ENCODE measurements around the gene ITGB6. TPM values are rescaled to one million over a fixed set of nuclear protein-coding genes. Genes with fewer than 3 reads are reported as not detected.

ITGB6 gene
- total and polyA plus RNA-seq, 2 of the 8 experiments (the other 6 are each of a cell fraction or from before 2014, with no cell fraction given), result not detected

GRCh38 chr2:160114020-160114419 lies 86.1 kb downstream of the ITGB6 start:
- Histone ChIP-seq H3K79me2 (ENCODE audit: control insufficient read depth in 1 of 2, insufficient read depth in 2 of 2, low read length in 2 of 2) (no peaks in the 10 kb centered on the region), H3K79me1 (ENCODE audit: low read depth, low read length) (no peaks in the 10 kb centered on the region), H4K20me1 (replicated peaks in 1 of 2; ENCODE audit: control insufficient read depth in 1 of 2, insufficient read depth in 2 of 2, low read length in 2 of 2) (no peaks in the 10 kb centered on the region), H3K36me3 (ENCODE audit: control insufficient read depth in 2 of 4, insufficient read depth in 4 of 4, low read length in 3 of 4) (no peaks in the 10 kb centered on the region), H2BK12ac (ENCODE audit: low read depth, low read length) (no peak overlapping the region), H4K8ac (ENCODE audit: extremely low read depth, insufficient read depth, low read length) (no peak overlapping the region), H2BK120ac (replicated peaks; ENCODE audit: low read depth, low read length) (no peak overlapping the region), H3K27me3 (replicated peaks in 1 of 4; ENCODE audit: control insufficient read depth in 3 of 4, extremely low read depth in 1 of 4, insufficient read depth in 3 of 4, low read length in 3 of 4) (no peaks in the 10 kb centered on the region), H4K91ac (replicated peaks; ENCODE audit: insufficient read length, low read length) (no peak overlapping the region), H2BK20ac (ENCODE audit: low read length) (no peak overlapping the region), H3K23ac (ENCODE audit: insufficient read length) (no peak overlapping the region), H3K4me3 (ENCODE audit: extremely low read depth in 1 of 4, insufficient read depth in 2 of 4, low read depth in 3 of 4, low read length in 4 of 4) (no peak overlapping the region), H2BK15ac (ENCODE audit: low read length) (no peak overlapping the region), H3K14ac (ENCODE audit: insufficient read length) (no peak overlapping the region), H3K4ac (replicated peaks; ENCODE audit: insufficient read length, low read depth, low read length) (no peak overlapping the region), H3K18ac (ENCODE audit: extremely low read depth, low read length) (no peak overlapping the region), H3K9me3 (ENCODE audit: insufficient read depth in 2 of 2, low read depth in 1 of 2, low read length in 1 of 2) (no peaks in the 10 kb centered on the region), H3K23me2 (ENCODE audit: low read depth, low read length) (no peaks in the 10 kb centered on the region), H3K56ac (replicated peaks; ENCODE audit: insufficient read length, low read depth, low read length) (no peak overlapping the region), H4K5ac (ENCODE audit: insufficient read length, low read depth, low read length) (no peak overlapping the region), H2AFZ (ENCODE audit: low read length) (no peak overlapping the region), H3K27ac (ENCODE audit: low read depth, low read length) (no peak overlapping the region), H3K4me2 (ENCODE audit: insufficient read depth in 1 of 2, low read depth in 2 of 2, low read length in 2 of 2) (no peak overlapping the region), H2AK5ac (ENCODE audit: low read depth, low read length) (no peak overlapping the region), H3K9ac (replicated peaks in 1 of 4; ENCODE audit: extremely low read depth in 1 of 4, low read depth in 3 of 4, low read length in 3 of 4) (no peak overlapping the region), H2BK5ac (ENCODE audit: low read depth, low read length) (no peak overlapping the region), H3K4me1 (replicated peaks in 1 of 4; ENCODE audit: control insufficient read depth in 3 of 4, insufficient read depth in 4 of 4, low read length in 3 of 4) (peaks cover 0 to 2% (median 0%) of the 10 kb centered on the region in 4 experiments; a peak in 1 of 7 replicates)
- ChIA-PET POLR2A (ENCODE audit: partially characterized antibody) (no interaction called here), CTCF (ENCODE audit: partially characterized antibody) (interaction anchor here (0.7 to 2.7 kb wide), 3 partner anchors 11 to 175 kb away, joined by 3 to 6 read pairs (median 3); no protein-coding TSS in a partner anchor)
- DNase-seq (ENCODE audit: low read depth in 1 of 2, low spot score in 2 of 2) (no peak), FAIRE-seq (no peak)
- TF ChIP-seq BRCA1 (IDR thresholded peaks at IDR 0.05; ENCODE audit: low read depth, low read length) (no peak), CBX5 (IDR thresholded peaks at IDR 0.05; ENCODE audit: low read depth, low read length) (no peak), GABPA (IDR thresholded peaks at IDR 0.05; ENCODE audit: borderline replicate concordance, insufficient read depth, low read length) (no peak), ATF2 (IDR thresholded peaks at IDR 0.05; ENCODE audit: low read length) (no peak), TAF1 (IDR thresholded peaks at IDR 0.05; ENCODE audit: low read depth, low read length) (no peak), NANOG (IDR thresholded peaks at IDR 0.05; ENCODE audit: insufficient read depth, low read depth, low read length, poor library complexity, severe bottlenecking) (no peak)
- 86% methylated on average over 3 of the region's 3 CpGs; no CpG with 5 or more reads in 1 of the 2 experiments for whole genome bisulfite sequencing, 2 experiments (ENCODE audit: extremely low coverage in 1 of 2, insufficient coverage in 1 of 2, insufficient read length in 1 of 2, insufficient replicate concordance in 2 of 2, low coverage in 1 of 2, low lambda C conversion rate in 2 of 2, missing lambda C conversion rate in 1 of 2)

All from H1 (cell line).